ENCODE measurements around the gene ATP2B1.

DNA sequence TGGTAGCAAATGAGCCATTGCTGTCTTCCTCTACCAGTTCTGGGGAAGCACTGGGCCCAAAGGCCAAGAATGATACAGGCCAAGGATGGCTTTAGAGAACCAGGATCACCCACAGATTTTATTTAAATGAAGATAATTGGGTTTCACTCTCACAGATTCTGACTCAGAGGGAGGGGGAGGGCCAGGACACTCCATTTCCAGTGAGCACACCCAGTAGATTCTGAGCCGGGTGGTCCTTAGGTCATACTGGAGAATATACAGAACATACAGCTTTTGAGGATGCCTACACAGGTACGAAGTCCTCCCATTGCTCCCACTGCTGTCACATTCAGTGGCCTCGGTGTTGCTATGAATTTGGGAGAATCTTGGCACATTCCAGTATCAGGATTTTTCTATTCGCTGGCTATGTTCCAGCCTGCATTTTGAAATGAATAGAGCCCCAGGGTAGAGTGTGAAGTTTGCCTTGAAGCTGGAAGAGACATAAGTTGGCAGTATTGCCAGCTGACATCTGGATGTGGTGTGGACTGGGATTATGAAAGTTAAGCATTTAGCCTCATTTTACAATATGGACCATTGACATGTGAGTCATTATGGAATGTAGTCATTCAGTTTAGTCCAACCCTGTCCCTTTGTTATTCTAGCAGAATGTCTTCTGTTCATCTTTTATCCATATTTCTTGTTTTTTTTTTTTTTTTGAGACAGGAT is 137.0 kb downstream of the ATP2B1 start:
- TF ChIP-seq CTCF (conservative IDR thresholded peaks at IDR 0.05 in 1 of 2, IDR thresholded peaks at IDR 0.05 in 1 of 2; ENCODE audit: extremely low read depth in 1 of 2, insufficient read depth in 1 of 2, low read depth in 1 of 2, low read length in 2 of 2) (no peak), EZH2 (IDR thresholded peaks at IDR 0.05; ENCODE audit: borderline replicate concordance, low read length) (no peak)
